GM23248 (cell line): ENCODE results near the gene SCLT1.

ENCODE experiments used
- EZH2 ChIP-seq: fragments of 200-600 bp; sonication (generic); IDR thresholded peaks from 2 replicates; pipeline ENCODE4 v1.6.1; 2018; ENCODE audit warnings: antibody characterized with exemption, mild to moderate bottlenecking; ENCODE audit not compliant: insufficient read depth, poor library complexity, severe bottlenecking
- EZH2phosphoT487 ChIP-seq: fragments of 200-600 bp; sonication (generic); IDR thresholded peaks from 2 replicates; pipeline ENCODE4 v1.6.1; 2018; ENCODE audit warnings: antibody characterized with exemption, moderate library complexity, mild to moderate bottlenecking, low read depth; ENCODE audit not compliant: insufficient read depth

DNA sequence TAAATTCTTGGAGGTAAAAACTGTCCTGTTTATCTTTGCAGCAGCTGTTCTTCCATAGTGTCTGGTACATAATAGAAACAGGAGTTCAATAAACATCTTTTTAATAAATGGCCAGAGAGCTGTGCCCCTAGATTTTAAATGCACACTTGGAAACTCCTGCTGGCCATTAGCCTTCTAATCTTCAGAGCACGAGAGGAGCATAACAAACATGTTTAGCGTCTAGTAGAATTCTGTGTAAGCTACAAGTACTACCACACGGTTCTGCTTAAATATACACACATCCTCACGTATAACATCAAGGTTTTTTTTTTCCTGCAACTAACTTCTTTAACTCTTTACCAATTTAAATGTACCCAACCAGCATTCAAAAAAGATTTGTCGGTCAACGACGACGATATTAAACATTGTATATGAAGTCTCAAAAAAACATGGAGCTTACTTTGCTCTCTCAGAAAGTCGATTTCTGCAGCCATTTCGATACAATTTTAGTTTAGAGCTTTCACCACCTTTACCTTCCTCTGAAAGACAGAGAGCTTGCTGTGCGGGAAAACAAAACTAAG, 628 bp downstream of the SCLT1 start:
- TF ChIP-seq EZH2 (no peak), EZH2phosphoT487 (no peak)
